ENCODE data around the gene DDIAS.

The DDIAS gene

DNA sequence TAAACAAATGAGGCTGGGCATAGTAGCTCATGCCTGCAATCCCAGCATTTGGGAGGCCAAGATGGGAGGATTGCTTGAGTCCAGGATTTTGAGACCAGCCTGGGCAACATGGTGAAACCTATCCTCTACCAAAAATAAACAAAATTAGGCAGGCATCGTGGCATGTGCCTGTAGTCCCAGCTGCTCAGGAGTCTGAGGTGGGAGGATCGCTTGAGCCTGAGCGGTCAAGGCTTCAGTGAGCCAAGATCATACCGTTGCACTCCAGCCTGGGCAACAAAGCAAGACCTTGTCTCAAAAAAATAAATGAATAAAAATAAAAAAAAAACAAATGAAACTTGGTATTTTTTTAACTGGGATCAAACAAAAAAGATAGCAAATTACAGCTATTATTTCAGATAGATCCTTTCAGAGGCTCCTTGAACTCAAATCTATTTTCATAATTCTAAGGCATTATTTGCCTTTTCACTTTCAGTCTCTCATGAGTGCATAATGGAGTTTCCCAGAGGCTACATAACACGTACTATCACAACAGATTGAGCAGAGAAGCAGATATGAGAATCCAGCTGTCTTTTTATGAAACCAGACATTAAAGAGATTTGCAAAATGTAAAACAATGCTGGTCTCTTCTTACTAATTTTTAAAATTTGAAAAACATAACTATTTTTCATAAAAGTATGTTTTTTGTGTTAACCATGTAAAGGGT lies 23.1 kb downstream of the DDIAS start:
- TF ChIP-seq, protein P1, sequence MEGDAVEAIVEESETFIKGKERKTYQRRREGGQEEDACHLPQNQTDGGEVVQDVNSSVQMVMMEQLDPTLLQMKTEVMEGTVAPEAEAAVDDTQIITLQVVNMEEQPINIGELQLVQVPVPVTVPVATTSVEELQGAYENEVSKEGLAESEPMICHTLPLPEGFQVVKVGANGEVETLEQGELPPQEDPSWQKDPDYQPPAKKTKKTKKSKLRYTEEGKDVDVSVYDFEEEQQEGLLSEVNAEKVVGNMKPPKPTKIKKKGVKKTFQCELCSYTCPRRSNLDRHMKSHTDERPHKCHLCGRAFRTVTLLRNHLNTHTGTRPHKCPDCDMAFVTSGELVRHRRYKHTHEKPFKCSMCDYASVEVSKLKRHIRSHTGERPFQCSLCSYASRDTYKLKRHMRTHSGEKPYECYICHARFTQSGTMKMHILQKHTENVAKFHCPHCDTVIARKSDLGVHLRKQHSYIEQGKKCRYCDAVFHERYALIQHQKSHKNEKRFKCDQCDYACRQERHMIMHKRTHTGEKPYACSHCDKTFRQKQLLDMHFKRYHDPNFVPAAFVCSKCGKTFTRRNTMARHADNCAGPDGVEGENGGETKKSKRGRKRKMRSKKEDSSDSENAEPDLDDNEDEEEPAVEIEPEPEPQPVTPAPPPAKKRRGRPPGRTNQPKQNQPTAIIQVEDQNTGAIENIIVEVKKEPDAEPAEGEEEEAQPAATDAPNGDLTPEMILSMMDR (IDR thresholded peaks at IDR 0.05): no peak
- DNase-seq (ENCODE audit: low spot score): no peak
- H3K27ac ChIP-seq: no peak overlapping the region
- H3K4me3 ChIP-seq: no peak overlapping the region

DNA sequence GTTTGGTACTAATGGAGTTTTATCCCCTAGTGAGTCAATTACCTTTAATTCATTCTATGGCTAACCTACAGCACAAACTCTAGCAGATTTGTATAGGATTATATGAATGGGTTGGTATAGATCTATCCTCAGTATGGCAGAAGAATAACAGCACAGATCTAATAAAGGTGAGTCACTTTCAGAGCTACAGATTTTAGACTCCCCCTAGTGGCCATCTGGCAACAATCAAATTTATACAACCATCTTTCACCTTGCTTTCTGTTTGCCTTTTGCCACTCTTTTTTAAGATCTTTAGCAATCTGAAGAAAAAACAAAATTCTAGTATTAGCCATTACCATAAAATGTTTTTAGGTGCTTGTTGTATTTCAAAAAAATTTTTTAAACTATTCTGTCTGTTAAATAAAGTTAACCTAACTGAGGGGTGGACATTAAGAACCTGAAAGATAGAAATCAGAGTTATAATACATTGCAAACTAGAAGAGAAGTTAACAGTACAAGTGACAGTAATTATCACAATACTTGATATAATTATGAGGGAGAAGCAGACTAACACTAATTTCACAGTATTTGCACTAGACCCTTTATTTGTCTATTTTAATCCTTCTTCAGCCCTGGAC lies 25.8 kb downstream of the DDIAS start:
- DNase-seq (ENCODE audit: low spot score): no peak
- TF ChIP-seq, protein P1 (IDR thresholded peaks at IDR 0.05): peak; percentile 72
- H3K27ac ChIP-seq: no peak overlapping the region
- H3K4me3 ChIP-seq: no peak overlapping the region

DNA sequence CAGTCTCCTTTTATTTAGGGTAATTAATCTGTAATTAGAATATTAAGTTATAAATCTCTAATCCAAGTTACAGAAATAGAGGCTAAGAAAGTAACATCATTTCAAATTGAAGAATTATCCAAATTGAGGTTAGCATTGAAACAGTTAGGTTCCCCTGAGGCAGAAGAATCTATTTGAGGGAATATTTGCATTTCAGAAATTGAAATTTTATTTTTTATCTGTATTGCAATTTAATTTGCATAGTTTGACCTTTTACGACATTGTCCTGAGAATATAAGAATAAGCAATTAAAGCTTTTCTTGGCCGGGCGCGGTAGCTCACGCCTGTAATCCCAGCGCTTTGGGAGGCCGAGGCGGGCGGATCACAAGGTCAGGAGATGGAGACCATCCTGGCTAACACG lies 27.6 kb downstream of the DDIAS start:
- TF ChIP-seq, protein P1 (IDR thresholded peaks at IDR 0.05): no peak
- Histone ChIP-seq H3K27ac (no peak overlapping the region), H3K4me3 (no peak overlapping the region)
- DNase-seq (ENCODE audit: low spot score): no peak

DNA sequence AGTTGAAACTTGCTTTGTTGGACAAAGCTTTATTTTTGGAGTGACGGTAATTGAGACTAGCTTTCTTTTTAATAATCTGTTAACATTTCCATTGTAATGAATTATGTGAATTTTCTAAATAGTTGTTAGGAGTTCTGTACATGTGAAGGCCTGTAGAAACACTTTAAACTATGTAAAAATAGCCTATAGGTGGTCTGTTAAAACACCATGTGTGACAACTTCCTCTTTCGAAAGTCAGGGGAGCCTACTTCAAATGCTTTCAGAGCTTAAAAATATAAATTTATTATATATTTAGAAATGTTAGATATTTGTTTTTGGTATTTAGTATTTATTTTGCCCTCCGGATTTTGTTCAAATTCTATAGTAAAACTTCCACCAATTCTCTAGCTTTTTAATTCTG lies 28.7 kb downstream of the DDIAS start:
- Histone ChIP-seq H3K4me3 (no peak overlapping the region), H3K27ac (no peak overlapping the region)
- DNase-seq (ENCODE audit: low spot score): no peak
- TF ChIP-seq, protein P1 (IDR thresholded peaks at IDR 0.05): no peak

DNA sequence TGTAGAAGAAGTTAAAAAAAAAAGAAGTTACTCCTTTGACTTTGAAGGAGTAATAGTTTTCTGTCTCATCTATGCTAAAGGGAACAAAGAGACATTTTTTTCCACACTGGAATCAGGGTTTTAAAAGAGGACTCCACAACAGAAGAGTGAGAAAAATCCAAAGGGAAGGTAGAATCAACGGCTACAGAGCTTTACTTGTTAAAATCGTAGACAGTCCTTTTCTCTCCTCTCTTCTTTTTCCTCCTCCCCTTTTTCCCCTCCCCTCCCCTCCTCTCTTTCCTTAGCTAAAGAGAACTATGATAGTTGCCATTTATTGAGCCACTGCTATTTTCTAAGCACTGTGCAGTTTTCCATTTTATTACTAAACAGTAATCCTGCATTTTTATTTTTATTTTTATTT lies 29.2 kb downstream of the DDIAS start:
- Histone ChIP-seq H3K4me3 (no peak overlapping the region), H3K27ac (no peak overlapping the region)
- no peak for DNase-seq (ENCODE audit: low spot score)
- TF ChIP-seq, protein P1 (IDR thresholded peaks at IDR 0.05): no peak

DNA sequence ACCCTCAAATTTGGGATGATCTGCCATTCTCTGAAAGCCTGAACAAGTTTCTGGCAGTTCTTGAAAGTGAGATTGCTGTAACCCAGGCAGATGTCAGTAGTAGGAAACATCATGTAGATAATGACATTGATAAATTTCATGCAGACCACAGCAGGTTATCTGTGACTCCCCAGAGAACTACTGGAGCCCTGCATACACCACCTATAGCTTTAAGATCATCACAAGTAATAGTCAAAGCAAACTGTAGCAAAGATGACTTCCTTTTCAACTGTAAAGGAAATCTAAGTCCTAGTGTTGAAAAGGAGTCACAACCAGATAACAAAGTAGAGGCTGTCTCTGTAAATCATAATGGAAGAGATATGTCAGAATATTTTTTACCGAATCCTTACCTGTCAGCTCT lies 31.0 kb downstream of the DDIAS start:
- TF ChIP-seq, protein P1 (IDR thresholded peaks at IDR 0.05): no peak
- no peak overlapping the region for H3K4me3 ChIP-seq
- H3K27ac ChIP-seq: no peak overlapping the region
- DNase-seq (ENCODE audit: low spot score): no peak

DNA sequence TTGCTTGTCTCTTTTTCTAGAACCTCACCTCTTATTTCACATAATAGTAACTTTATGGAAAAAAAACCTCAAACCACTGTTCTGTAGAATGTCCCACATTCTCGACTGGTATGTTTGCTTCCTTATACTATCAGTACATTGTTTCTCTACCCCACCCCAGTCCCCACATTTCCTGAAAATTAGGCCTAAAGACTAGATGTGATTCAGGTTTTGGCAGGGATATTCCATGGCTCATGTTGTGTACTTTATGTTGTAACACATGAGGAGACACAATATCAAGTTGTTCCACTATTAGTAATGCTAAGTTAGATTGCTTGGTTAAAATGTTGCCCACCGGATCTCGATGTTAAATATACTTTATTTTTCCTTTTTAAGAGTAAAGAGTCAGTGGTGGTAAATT lies 34.7 kb downstream of the DDIAS start:
- no peak overlapping the region for H3K4me3 ChIP-seq
- TF ChIP-seq, protein P1 (IDR thresholded peaks at IDR 0.05): no peak
- no peak for DNase-seq (ENCODE audit: low spot score)
- H3K27ac ChIP-seq: no peak overlapping the region

Data from coronary artery (tissue), 2 donors.